Psoas muscle (tissue), 8 donors: ENCODE measurements around the gene DIPK1A. TPM values are rescaled to one million over a fixed set of nuclear protein-coding genes. Genes with fewer than 3 reads are reported as not detected.

Experiments used
- ATAC-seq, 4 donors: fragments of 200-7000 bp; cut with Tn5 transposase; one replicate each; pipeline ENCODE4 v1.9.1; 2020; ENCODE audit warnings: moderate library complexity in 3 of 4, mild to moderate bottlenecking in 2 of 4
- DNase-seq, 2 donors: peaks; one replicate each; pipeline ENCODE4 v3.0.0-alpha.2; 2020
- H3K27ac ChIP-seq: fragments of 200-600 bp; one replicate; pipeline ENCODE4 v1.8.0; 2022
- H3K27me3 ChIP-seq, 3 donors: fragments of 200-600 bp in 1 of 3; one replicate each; pipeline versions ENCODE4 v1.6.1 to v1.8.0; 2013 to 2022; ENCODE audit warnings: low read length in 2 of 3, mild to moderate bottlenecking in 2 of 3, moderate library complexity in 1 of 3; ENCODE audit not compliant: insufficient read depth in 3 of 3
- H3K36me3 ChIP-seq, 2 donors: fragments of 200-600 bp in 1 of 2; one replicate each; pipeline versions ENCODE4 v1.6.1 to v1.8.0; 2013 to 2022; ENCODE audit warnings: low read depth in 1 of 2, mild to moderate bottlenecking in 1 of 2, moderate library complexity in 1 of 2; ENCODE audit not compliant: insufficient read depth in 1 of 2
- H3K4me1 ChIP-seq: fragments of 200-600 bp; one replicate; pipeline ENCODE4 v1.8.0; 2022
- H3K4me3 ChIP-seq: fragments of 200-600 bp; one replicate; pipeline ENCODE4 v1.8.0; 2022; ENCODE audit warnings: mild to moderate bottlenecking
- H3K9me3 ChIP-seq: fragments of 200-600 bp; one replicate; pipeline ENCODE4 v1.8.0; 2022
- CTCF ChIP-seq: fragments of 200-600 bp; IDR thresholded peaks from one replicate; pipeline ENCODE4 v1.8.0; 2022; ENCODE audit warnings: antibody characterized with exemption
- WGBS, 3 donors: extraction: QIAGEN DNeasy Blood & Tissue Kit; methylation state at CpG; one replicate each; pipeline versions ENCODE4 v1.1.6 to v1.1.7; 2013; 5-methylcytosine and 5-hydroxymethylcytosine counted together
- intact Hi-C, 2 donors: fragments of 100-400 bp; cut with DNase I; formaldehyde crosslinking; loops; one replicate each; pipeline versions ENCODE4 v1.11.0 to v1.14.2; 2022
- long read RNA-seq, 2 donors: library from polyadenylated mRNA; unstranded; transcript quantifications; one replicate each; pipeline ENCODE4 v2.0.0, GENCODE V29; 2021
- polyA plus RNA-seq, 3 donors: library from polyadenylated mRNA; stranded (reverse); fragments of 200-250 nt; gene quantifications; one replicate each; pipeline ENCODE4 v1.2.3, GENCODE V29; 2013
- total RNA-seq, 4 donors: library from RNA; stranded (reverse); fragmentation: NEBNext Ultra II Directional in 2 of 4; extraction: Animal tissue kit (Norgen Biotek cat#: 25700) in 2 of 4; gene quantifications; one replicate each; pipeline versions ENCODE4 v1.2.1 to v1.2.4, GENCODE V29; 2021 to 2023
- donor health status: healthy with polysubstance abuse.
- donor health status: DM: no; HTN: no; CAD: no; lungs with moderate emphysema.
- donor health status: Bipolar disorder and iron deficiency.
- donor health status: healthy.
- donor health status: DM: yes; HTN: yes; CAD: no.
- donor health status: DM: no; HTN: no; CAD: no.
- donor health status: DM: no; HTN: no; CAD: no.
- donor health status: DM: yes; HTN: yes; CAD: no.

The DIPK1A gene
- total RNA-seq = 1 to 10 TPM; 3.4 to 7.8 (median 6.4) TPM
- 1 to 10 TPM; 2.2 to 7.9 (median 3.5) TPM for polyA plus RNA-seq
- long read RNA-seq, donor 1, transcript FAM69A-201 (5 exons, 2,574 nt) = major isoform, 8 of 8 reads
- long read RNA-seq, donor 1, partial matches to known transcripts = 0 of 8 reads
- long read RNA-seq, donor 1, other reads (novel, unspliced or antisense) = 0 of 8 reads
- long read RNA-seq, donor 2, transcript FAM69A-201 (5 exons, 2,574 nt) = major isoform, 8 of 8 reads
- long read RNA-seq, donor 2, partial matches to known transcripts = 0 of 8 reads
- long read RNA-seq, donor 2, other reads (novel, unspliced or antisense) = 0 of 8 reads

- H3K4me3 ChIP-seq = peak within 1 kb of the TSS; percentile 85
- H3K36me3 ChIP-seq = no peaks in the 10 kb centered on the region
- peak; percentile 75 to 83 (median 78) for ATAC-seq
- H3K27me3 ChIP-seq = no peaks in the 10 kb centered on the region
- H3K27ac ChIP-seq = peak within 1 kb of the TSS; percentile 91
- DNase-seq = peak; percentile 83 to 90
- peak; percentile 8 for TF ChIP-seq CTCF
- WGBS, 3 donors = 0% methylated on average over 20 to 103 of the region's 103 CpGs
- intact Hi-C loops = loop anchor here in 1 of 2 donors (5.0 kb wide), 2 partner anchors 36 to 104 kb away; no protein-coding TSS in a partner anchor
- H3K4me1 ChIP-seq = peaks cover 23% of the 10 kb centered on the region
- no peaks in the 10 kb centered on the region for H3K9me3 ChIP-seq
Measured at GRCh38 chr1:92961131-92961895, at the start of gene DIPK1A. Gene DIPK1A, minus strand, starts transcription at chr1:92961462. Its CDS starts 33 bp downstream, at chr1:92961429.

- 53 to 81% (median 71%) methylated on average over 6 of the region's 6 CpGs for WGBS, 3 donors
- intact Hi-C loops = no loop called here
Measured at GRCh38 chr1:93007941-93008577, 46.8 kb upstream of the DIPK1A start.

GRCh38 chr1:93005252-93005598, 44.0 kb upstream of the DIPK1A start:
- Histone ChIP-seq H3K4me3 (no peak overlapping the region), H3K36me3 (no peaks in the 10 kb centered on the region), H3K9me3 (no peaks in the 10 kb centered on the region), H3K27ac (no peak overlapping the region), H3K27me3 (no peaks in the 10 kb centered on the region), H3K4me1 (peaks cover 8% of the 10 kb centered on the region)
- TF ChIP-seq CTCF = no peak
- 77 to 82% (median 78%) methylated on average over 1 of the region's 1 CpG for WGBS, 3 donors
- intact Hi-C loops = no loop called here
- ATAC-seq = no peak
- no peak for DNase-seq

More at GRCh38 chr1:93007941-93008577, 46.8 kb upstream of the DIPK1A start:
- H3K27me3 ChIP-seq = no peaks in the 10 kb centered on the region
- no peak overlapping the region for H3K4me3 ChIP-seq
- ATAC-seq (no peak), DNase-seq (no peak)
- no peaks in the 10 kb centered on the region for H3K36me3 ChIP-seq
- H3K9me3 ChIP-seq = no peaks in the 10 kb centered on the region
- H3K27ac ChIP-seq = no peak overlapping the region
- peaks cover 7% of the 10 kb centered on the region for H3K4me1 ChIP-seq
- no peak for TF ChIP-seq CTCF

GRCh38 chr1:93004566-93005251, 43.4 kb upstream of the DIPK1A start:
- Histone ChIP-seq H3K9me3 (no peaks in the 10 kb centered on the region), H3K4me1 (peaks cover 12% of the 10 kb centered on the region), H3K27me3 (no peaks in the 10 kb centered on the region), H3K27ac (no peak overlapping the region), H3K4me3 (no peak overlapping the region), H3K36me3 (no peaks in the 10 kb centered on the region)
- ATAC-seq (no peak), DNase-seq (no peak)
- intact Hi-C loops = no loop called here
- TF ChIP-seq CTCF = no peak
- WGBS, 3 donors = 69 to 86% (median 75%) methylated on average over 5 of the region's 5 CpGs
